ENCODE measurements around the gene NQO2. TPM values are rescaled to one million over a fixed set of nuclear protein-coding genes. Genes with fewer than 3 reads are reported as not detected.
A peak's percentile ranks its signal among the peaks of the same experiment; 100 is the strongest.

NQO2 gene
- total RNA-seq, 1 donor from 2014 or later = 58.8 TPM

DNA sequence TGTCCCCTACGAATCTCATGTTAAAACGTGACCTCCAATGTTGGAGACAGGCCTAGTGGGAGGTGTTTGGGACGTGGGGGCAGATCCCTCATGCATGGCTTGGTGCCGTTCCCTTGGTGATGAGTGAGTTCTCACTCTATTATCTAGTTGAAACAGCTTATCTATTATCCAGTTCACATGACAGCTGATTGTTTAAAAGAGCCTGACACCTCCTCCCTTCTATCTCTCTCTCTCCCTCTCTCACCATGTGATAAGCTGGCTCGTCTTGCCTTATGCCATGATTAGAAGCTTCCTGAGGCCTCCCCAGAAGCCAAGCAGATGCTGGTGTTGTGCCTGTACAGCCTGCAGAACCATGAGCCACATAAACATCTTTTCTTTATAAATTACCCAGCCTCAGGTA, 35.7 kb downstream of the NQO2 start:
- H3K4me1 Mint-ChIP-seq (ENCODE audit: unreplicated experiment) = peaks cover 12% of the 10 kb centered on the region

DNA sequence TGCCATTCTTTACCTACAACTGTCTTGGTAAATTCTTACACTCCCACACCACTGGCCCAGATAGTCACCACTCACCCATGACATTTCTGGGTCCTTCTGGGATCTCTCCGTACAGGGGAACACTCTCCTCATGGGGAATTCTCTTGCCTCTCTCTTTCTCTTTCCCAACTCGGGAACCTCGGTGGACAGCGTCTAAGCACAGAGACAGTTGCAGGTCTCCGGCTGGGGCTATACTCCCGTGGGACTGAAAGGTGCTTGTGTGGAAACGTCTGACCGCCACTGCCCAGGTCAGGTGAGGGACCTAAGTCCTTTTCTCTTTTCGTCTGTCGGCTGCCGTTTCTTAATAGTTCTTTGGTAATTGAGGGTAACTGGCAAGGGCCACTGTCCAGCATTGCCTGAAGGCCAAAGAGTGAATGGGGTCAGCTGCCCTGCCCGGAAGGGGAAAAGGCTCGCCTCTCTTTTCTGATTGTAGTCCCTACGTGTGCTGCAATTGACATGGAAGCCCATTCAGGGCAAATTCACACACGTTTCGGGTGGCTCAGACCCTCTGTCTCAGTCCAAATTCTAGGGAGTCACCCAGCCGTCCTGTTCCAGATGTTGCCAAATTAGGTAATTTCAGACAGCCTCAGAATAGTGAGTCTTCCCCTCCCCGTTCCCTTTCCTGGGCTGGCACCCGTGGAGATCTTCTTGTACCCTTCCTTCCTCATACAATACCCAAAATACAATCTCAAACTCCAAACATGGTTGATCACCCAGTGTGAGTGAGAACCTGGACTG, 37.4 kb downstream of the NQO2 start:
- peaks cover 25% of the 10 kb centered on the region for H3K4me1 Mint-ChIP-seq (ENCODE audit: unreplicated experiment)
- H3K27ac Mint-ChIP-seq (ENCODE audit: unreplicated experiment) = no peak overlapping the region
- H3K9me3 Mint-ChIP-seq (ENCODE audit: unreplicated experiment) = no peaks in the 10 kb centered on the region
- H3K27me3 Mint-ChIP-seq (ENCODE audit: unreplicated experiment) = peaks cover 6% of the 10 kb centered on the region
- DNase-seq (ENCODE audit: low spot score) = no peak
- TF ChIP-seq, protein P1, sequence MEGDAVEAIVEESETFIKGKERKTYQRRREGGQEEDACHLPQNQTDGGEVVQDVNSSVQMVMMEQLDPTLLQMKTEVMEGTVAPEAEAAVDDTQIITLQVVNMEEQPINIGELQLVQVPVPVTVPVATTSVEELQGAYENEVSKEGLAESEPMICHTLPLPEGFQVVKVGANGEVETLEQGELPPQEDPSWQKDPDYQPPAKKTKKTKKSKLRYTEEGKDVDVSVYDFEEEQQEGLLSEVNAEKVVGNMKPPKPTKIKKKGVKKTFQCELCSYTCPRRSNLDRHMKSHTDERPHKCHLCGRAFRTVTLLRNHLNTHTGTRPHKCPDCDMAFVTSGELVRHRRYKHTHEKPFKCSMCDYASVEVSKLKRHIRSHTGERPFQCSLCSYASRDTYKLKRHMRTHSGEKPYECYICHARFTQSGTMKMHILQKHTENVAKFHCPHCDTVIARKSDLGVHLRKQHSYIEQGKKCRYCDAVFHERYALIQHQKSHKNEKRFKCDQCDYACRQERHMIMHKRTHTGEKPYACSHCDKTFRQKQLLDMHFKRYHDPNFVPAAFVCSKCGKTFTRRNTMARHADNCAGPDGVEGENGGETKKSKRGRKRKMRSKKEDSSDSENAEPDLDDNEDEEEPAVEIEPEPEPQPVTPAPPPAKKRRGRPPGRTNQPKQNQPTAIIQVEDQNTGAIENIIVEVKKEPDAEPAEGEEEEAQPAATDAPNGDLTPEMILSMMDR (IDR thresholded peaks at IDR 0.05; ENCODE audit: unreplicated experiment) = no peak
- H3K4me3 Mint-ChIP-seq (ENCODE audit: unreplicated experiment) = no peak overlapping the region
- H3K36me3 Mint-ChIP-seq (ENCODE audit: low read depth, unreplicated experiment) = no peaks in the 10 kb centered on the region

More for the DNA sequence above, 35.7 kb downstream of the NQO2 start:
- H3K9me3 Mint-ChIP-seq (ENCODE audit: unreplicated experiment) = no peaks in the 10 kb centered on the region
- no peak overlapping the region for H3K27ac Mint-ChIP-seq (ENCODE audit: unreplicated experiment)
- no peaks in the 10 kb centered on the region for H3K36me3 Mint-ChIP-seq (ENCODE audit: low read depth, unreplicated experiment)
- TF ChIP-seq, protein P1 (IDR thresholded peaks at IDR 0.05; ENCODE audit: unreplicated experiment) = no peak
- DNase-seq (ENCODE audit: low spot score) = no peak
- H3K4me3 Mint-ChIP-seq (ENCODE audit: unreplicated experiment) = no peak overlapping the region
- H3K27me3 Mint-ChIP-seq (ENCODE audit: unreplicated experiment) = peaks cover 6% of the 10 kb centered on the region

DNA sequence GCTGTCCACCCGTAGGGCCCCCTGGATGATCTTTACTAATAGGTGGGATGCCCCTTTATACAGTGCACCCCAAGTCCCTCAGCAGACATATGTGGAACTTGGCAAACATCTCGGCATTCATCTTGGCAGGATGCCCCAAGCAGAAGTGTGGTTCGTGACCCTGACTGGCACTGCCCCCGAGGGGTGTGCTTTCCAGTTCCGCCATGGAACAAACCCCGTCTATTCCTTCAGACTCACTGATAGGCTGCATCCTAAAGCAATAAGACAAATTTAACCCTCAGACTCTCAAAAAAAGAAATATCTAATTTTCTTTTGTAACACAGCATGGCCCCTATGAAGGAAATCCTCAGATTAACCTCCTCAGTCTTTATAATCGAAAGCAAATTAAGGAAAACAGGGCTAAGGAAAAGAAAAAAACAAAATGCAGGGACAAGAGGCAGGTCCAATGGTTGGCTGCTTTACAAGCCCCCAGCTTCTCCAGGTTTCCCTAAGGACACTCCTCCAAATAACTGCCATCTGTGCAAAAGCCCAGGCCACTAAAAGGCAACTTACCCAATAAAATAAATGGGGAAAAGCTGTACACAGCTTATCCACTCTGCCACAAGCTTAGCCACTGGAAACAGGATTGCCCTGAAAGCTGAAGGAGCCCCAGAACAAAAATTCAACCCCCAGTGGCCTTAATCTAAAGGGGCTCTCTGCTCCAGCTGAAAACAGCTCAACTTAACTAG, 38.1 kb downstream of the NQO2 start:
- Mint-ChIP-seq H3K36me3 (ENCODE audit: low read depth, unreplicated experiment) (no peaks in the 10 kb centered on the region), H3K9me3 (ENCODE audit: unreplicated experiment) (no peaks in the 10 kb centered on the region), H3K27ac (ENCODE audit: unreplicated experiment) (no peak overlapping the region), H3K27me3 (ENCODE audit: unreplicated experiment) (peaks cover 6% of the 10 kb centered on the region), H3K4me1 (ENCODE audit: unreplicated experiment) (peaks cover 29% of the 10 kb centered on the region), H3K4me3 (ENCODE audit: unreplicated experiment) (no peak overlapping the region)
- DNase-seq (ENCODE audit: low spot score) = no peak
- TF ChIP-seq, protein P1 (IDR thresholded peaks at IDR 0.05; ENCODE audit: unreplicated experiment) = no peak

DNA sequence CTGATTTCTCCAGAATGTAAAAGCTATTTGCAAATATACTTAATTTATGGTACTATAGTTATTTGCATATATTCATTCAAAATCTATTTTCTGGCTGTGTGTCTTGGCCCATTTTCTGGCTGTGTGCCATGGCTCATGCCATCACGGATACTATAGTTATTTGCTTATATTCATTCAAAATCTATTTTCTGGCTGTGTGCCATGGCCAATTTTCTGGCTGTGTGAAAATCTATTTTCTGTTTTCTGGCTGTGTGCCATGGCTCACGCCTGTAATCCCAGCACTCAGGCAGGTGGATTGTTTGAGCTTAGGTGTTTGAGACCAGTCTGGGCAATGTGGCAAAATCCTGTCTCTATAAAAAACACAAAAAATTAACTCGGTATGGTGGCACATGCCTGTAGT, 39.7 kb downstream of the NQO2 start:
- no peaks in the 10 kb centered on the region for H3K9me3 Mint-ChIP-seq (ENCODE audit: unreplicated experiment)
- peaks cover 6% of the 10 kb centered on the region for H3K27me3 Mint-ChIP-seq (ENCODE audit: unreplicated experiment)
- no peaks in the 10 kb centered on the region for H3K36me3 Mint-ChIP-seq (ENCODE audit: low read depth, unreplicated experiment)
- TF ChIP-seq, protein P1 (IDR thresholded peaks at IDR 0.05; ENCODE audit: unreplicated experiment) = no peak
- no peak overlapping the region for H3K27ac Mint-ChIP-seq (ENCODE audit: unreplicated experiment)
- no peak for DNase-seq (ENCODE audit: low spot score)
- H3K4me3 Mint-ChIP-seq (ENCODE audit: unreplicated experiment) = no peak overlapping the region
- H3K4me1 Mint-ChIP-seq (ENCODE audit: unreplicated experiment) = peaks cover 29% of the 10 kb centered on the region

DNA sequence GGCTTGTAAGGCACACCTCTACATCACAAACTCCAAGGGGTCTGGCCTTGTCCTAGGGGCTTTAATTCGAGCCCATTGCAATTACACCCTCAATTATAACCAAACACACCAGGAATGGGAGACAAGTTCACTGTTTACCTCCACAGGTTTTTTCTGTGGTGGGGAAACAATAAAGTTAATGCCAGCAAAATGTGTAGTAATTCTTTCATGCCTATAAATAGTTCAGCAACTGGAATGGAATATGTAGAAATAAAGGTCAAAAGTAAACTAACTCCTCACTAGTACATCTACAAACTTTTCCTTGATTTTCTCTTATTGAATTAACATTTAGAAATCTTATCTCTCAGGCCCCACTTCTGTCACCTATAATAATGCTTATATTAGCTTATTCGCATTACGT, 41.5 kb downstream of the NQO2 start:
- TF ChIP-seq, protein P1 (IDR thresholded peaks at IDR 0.05; ENCODE audit: unreplicated experiment) = no peak
- no peak for DNase-seq (ENCODE audit: low spot score)
- Mint-ChIP-seq H3K27ac (ENCODE audit: unreplicated experiment) (peak overlapping the region; percentile 54), H3K4me3 (ENCODE audit: unreplicated experiment) (no peak overlapping the region), H3K27me3 (ENCODE audit: unreplicated experiment) (peaks cover 5% of the 10 kb centered on the region), H3K4me1 (ENCODE audit: unreplicated experiment) (peaks cover 25% of the 10 kb centered on the region), H3K36me3 (ENCODE audit: low read depth, unreplicated experiment) (no peaks in the 10 kb centered on the region), H3K9me3 (ENCODE audit: unreplicated experiment) (no peaks in the 10 kb centered on the region)

Data from endothelial cell (in vitro differentiated cells).